GM19193 (cell line): ENCODE measurements around the gene PECR.

Experiments used
- POLR2A ChIP-seq: IDR thresholded peaks from 4 replicates; pipeline ENCODE4 v1.6.1; 2011; ENCODE audit not compliant: insufficient read depth, insufficient read length; ENCODE audit errors: extremely low read depth

The PECR gene

GRCh38 chr2:216031960-216032689 is 49.5 kb downstream of the PECR start:
- no peak for TF ChIP-seq POLR2A

GRCh38 chr2:216030216-216030615 is 51.4 kb downstream of the PECR start:
- no peak for TF ChIP-seq POLR2A

GRCh38 chr2:216029416-216030129 is 52.0 kb downstream of the PECR start:
- no peak for TF ChIP-seq POLR2A

GRCh38 chr2:216024779-216025336 is 56.8 kb downstream of the PECR start:
- TF ChIP-seq POLR2A: no peak

- TF ChIP-seq POLR2A: no peak
Observed at GRCh38 chr2:216023055-216023648, 58.5 kb downstream of the PECR start.

GRCh38 chr2:216021768-216022565 is 59.6 kb downstream of the PECR start:
- TF ChIP-seq POLR2A: no peak

- TF ChIP-seq POLR2A: no peak
Observed at GRCh38 chr2:216018709-216019108, 62.9 kb downstream of the PECR start.

GRCh38 chr2:216017365-216017764 is 64.2 kb downstream of the PECR start:
- TF ChIP-seq POLR2A: no peak

- no peak for TF ChIP-seq POLR2A
Observed at GRCh38 chr2:216016581-216016980, 65.0 kb downstream of the PECR start.

- TF ChIP-seq POLR2A: peak; percentile 48
Observed at GRCh38 chr2:216015722-216016464, 65.7 kb downstream of the PECR start.

GRCh38 chr2:216014986-216015385 is 66.6 kb downstream of the PECR start:
- TF ChIP-seq POLR2A: no peak

GRCh38 chr2:216014006-216014405 is 67.6 kb downstream of the PECR start:
- TF ChIP-seq POLR2A: no peak

GRCh38 chr2:216013080-216013909 is 68.3 kb downstream of the PECR start, which contains the start of gene MREG:
Gene MREG, minus strand, starts transcription at chr2:216013551. Its CDS starts 224 bp downstream, at chr2:216013327.
- peak; percentile 64 for TF ChIP-seq POLR2A
